Fibroblast of villous mesenchyme (primary cell): ENCODE results near the gene RAB31. TPM values are rescaled to one million over a fixed set of nuclear protein-coding genes. Genes with fewer than 3 reads are reported as not detected.

ENCODE experiments used
- DNase-seq: peaks from one replicate; pipeline ENCODE4 v3.0.0-alpha.2; 2010; ENCODE audit warnings: low read depth
- H3K4me3 ChIP-seq: 2 replicates; pipeline ENCODE4 v1.5.1; 2011; ENCODE audit warnings: low read depth, mild to moderate bottlenecking, low read length
- total RNA-seq: library from RNA; depleted of rRNA; stranded (reverse); fragments of >200 nt; gene quantifications from 2 replicates; pipeline ENCODE4 v1.2.3, GENCODE V29; 2012
- TF ChIP-seq, protein P1 (sequence below): IDR thresholded peaks from 2 replicates; pipeline ENCODE4 v1.5.1; 2012; ENCODE audit warnings: low read depth, mild to moderate bottlenecking, low read length; ENCODE audit not compliant: insufficient read depth

RAB31 gene
- total RNA-seq, 1 donor = 34.5 TPM

DNA sequence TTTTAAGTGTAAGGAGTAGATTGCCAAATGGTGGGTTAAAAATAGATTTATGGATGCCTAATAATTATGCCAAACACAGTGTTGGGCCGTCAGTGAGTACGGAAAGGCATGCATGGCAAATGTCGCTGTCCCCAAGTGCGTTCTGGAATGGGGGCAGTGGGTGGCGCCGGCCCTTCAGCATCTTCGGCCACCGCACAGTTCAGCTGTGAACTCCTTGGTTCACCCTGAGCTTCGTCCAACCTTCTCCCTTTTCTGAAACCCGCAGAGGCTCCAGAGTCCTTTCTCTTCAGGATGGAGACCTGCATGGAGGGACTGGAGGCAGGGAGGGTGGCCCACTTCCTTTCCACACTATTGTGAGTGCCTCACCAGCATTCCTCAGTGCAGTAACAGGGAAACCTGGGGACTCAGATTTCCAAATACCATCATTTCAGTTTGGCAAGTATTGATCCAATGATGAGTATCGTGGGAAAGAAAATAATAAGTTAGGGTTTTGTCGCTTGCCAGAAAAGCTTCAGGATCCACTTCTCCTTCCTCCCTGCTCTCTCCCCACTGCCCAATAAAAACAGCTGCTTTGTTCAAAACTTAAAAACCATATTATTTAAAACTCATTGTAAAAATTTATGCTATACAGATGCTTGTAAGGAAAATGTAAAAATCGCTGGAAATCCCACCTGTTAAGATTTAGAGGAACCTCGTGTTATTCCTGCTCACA lies 103.0 kb downstream of the RAB31 start:
- no peak for DNase-seq
- H3K4me3 ChIP-seq = no peak overlapping the region
- TF ChIP-seq, protein P1, sequence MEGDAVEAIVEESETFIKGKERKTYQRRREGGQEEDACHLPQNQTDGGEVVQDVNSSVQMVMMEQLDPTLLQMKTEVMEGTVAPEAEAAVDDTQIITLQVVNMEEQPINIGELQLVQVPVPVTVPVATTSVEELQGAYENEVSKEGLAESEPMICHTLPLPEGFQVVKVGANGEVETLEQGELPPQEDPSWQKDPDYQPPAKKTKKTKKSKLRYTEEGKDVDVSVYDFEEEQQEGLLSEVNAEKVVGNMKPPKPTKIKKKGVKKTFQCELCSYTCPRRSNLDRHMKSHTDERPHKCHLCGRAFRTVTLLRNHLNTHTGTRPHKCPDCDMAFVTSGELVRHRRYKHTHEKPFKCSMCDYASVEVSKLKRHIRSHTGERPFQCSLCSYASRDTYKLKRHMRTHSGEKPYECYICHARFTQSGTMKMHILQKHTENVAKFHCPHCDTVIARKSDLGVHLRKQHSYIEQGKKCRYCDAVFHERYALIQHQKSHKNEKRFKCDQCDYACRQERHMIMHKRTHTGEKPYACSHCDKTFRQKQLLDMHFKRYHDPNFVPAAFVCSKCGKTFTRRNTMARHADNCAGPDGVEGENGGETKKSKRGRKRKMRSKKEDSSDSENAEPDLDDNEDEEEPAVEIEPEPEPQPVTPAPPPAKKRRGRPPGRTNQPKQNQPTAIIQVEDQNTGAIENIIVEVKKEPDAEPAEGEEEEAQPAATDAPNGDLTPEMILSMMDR = no peak

DNA sequence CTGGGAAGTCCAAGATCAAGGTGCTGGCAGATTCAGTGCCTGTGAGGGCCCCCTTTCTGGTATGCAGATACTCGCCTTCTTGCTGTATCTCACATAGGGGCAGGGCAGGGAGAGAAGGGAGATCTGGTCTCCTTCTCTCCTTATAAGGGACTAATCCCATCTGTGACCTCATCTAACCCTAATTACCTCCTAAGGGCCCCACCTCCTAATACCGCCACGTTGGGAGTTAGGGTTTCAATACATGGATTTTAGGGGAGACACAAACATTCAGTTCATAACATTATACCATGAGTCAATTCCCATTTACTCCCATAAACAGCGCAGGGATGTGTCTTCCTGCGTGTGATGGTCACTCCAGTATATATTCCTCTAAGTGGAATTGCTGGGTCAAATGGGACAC lies 103.9 kb downstream of the RAB31 start:
- H3K4me3 ChIP-seq = no peak overlapping the region
- TF ChIP-seq, protein P1 = no peak
- no peak for DNase-seq

DNA sequence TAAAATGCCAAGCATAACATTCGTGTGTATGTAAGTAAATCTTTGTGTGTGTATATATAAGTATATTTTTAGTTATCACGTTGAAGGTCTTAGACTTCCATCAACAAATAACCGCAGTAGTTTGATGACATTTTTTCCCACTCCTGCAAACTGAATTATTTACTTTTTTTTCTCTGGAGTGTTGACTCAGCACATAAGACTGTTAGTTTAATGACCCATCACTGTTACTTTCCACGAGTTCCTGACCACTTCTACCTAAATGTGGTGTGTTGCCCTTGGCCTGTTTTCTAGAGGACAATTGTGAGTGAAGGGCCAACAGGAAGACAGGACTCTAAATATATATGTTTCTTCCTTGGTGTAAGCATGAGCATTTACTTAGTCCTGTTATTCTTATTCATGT lies 106.3 kb downstream of the RAB31 start:
- H3K4me3 ChIP-seq = no peak overlapping the region
- TF ChIP-seq, protein P1 = no peak
- peak; percentile 95 for DNase-seq

- no peak overlapping the region for H3K4me3 ChIP-seq
- DNase-seq = no peak
- TF ChIP-seq, protein P1 = no peak
These were observed 109.2 kb downstream of the RAB31 start for GRCh38 chr18:9817286-9817685.

GRCh38 chr18:9817725-9818422 lies 109.8 kb downstream of the RAB31 start:
- no peak for DNase-seq
- TF ChIP-seq, protein P1 = no peak
- H3K4me3 ChIP-seq = no peak overlapping the region

DNA sequence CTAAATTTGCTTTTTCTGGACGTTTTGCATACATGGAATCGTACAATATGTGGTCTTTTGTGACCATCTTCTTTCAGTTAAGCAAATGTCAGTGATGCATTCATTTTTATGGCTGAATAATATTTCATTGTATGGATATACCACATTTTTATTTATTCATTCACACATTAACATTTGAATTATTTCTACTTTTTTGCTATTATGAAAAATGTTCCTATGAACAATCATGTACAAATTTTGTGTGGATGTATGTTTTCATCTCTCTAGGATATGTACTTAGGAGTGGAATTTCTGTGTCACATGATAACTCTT lies 110.3 kb downstream of the RAB31 start:
- TF ChIP-seq, protein P1 = no peak
- no peak for DNase-seq
- H3K4me3 ChIP-seq = no peak overlapping the region

GRCh38 chr18:9820127-9820526 lies 112.0 kb downstream of the RAB31 start:
- H3K4me3 ChIP-seq = no peak overlapping the region
- TF ChIP-seq, protein P1 = no peak
- no peak for DNase-seq
